RPMI8226 (cell line): Measurements from ENCODE around the gene TTLL11.
"Not testable (repeated sequence)": the region's sequence is repeated elsewhere in the genome, so short reads cannot be mapped to it uniquely, and the experiment has no call there.

Experiments used
- DNase-seq: peaks from one replicate; pipeline ENCODE4 v3.0.0-alpha.2; 2015

The TTLL11 gene

DNA sequence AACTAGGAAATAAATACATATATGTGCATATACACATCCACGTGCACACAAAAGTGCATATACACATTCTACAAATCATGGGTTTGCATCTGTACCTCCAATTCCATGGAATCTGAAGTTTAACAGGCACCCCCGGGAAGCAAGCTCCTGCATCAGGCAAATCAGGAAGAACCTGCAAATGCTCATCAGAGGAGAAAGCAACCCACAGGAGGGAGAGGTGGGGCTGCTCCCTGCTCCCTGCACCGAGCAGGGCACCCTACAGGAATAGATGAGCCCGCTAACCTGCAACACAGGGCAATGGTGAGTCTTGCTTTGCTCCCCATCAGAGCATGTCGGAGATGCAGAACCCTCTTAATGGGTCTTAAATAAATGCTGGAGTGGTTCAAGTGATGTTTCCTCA lies 290.4 kb downstream of the TTLL11 start:
- DNase-seq, result no peak

DNA sequence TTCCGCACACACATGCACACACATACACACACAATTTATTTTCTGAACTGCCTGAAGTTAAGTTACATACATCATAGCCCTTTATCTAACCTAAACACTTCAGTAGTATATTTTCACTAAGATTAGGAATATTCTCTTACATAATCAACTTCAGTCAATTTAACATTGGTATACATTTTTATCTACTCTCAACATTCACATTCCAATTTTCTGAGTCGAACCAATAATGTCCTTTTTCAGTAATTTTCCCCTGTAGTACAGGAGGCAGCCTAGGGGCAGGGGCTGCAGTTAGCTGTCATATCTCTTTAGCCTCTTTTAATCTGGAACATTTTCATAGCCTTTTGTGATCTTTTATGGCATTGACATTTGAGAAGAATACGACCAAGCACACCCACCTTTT lies 291.5 kb downstream of the TTLL11 start:
- DNase-seq, result no peak

DNA sequence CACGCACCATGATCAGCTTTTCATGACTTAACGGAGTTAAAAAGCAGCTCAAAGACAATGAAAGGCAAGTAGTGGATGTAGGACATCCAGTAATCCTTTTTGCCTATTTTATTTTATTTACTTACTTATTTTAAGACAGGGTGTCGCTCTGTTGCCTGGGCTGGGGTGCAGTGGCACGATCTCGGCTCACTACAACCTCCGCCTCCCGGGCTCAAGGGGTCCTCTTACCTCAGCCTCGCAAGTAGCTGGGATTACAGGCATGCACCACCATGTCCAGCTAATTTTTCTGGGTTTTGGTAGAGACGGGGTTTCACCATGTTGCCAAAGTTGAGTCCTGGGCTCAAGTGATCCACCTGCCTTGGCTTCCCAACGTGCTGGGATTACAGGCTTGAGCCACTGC lies 292.7 kb downstream of the TTLL11 start:
- DNase-seq, result no peak

DNA sequence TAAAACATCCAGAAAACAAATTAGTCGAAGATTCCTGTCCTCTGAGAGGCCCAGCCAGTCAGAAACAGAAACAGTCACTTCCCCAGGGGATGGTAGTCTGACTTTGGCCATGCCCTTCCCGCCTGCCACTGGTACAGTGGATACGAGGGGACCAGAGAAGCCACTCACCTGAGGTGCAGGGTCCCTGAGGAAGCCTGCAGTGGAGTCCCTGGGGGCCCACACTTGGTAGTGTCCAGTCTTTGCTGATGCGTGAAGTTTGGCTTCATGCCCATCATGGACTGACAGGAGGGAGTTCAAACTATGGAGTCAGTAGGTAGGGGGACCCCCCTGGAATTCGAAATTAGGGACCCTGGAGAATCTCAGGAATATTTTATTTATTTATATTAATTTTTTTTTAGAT lies 294.2 kb downstream of the TTLL11 start:
- no peak for DNase-seq

DNA sequence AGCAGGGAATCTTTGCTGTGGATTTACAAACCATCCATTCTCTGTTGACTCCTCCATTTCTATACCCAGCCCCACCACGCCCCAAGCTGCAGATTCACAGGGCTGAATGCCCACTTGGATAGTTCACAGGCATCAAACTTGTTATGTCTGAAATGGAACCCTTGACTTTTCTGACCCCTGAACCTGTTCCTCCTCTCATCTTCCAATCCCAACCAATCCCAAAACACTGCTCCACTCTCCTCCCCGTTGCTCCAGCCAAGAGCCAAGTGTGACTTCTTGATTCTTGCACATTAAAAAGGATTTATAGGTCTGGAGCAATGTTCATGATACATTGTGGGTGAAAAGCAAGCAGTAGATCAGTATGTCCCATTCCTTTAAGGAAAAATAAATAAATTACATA lies 296.0 kb downstream of the TTLL11 start:
- no peak for DNase-seq

DNA sequence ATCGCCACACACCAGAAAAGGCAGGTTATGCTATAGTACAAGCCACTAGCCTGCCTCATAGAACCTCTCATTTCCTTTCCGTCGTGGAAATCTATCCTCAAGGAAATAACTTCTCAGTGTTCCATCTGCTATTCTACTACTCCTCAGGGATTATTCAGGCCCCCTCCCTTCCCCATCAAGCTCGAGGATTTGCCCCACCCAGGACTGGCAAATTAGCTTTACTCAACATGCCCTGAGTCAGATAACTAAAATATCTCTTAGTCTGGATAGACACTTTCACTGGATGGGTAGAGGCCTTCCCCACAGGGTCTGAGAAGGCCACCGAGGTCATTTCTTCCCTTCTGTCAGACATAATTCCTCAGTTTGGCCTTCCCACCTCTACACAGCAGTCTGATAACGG lies 298.8 kb downstream of the TTLL11 start:
- not testable (repeated sequence) for DNase-seq

DNA sequence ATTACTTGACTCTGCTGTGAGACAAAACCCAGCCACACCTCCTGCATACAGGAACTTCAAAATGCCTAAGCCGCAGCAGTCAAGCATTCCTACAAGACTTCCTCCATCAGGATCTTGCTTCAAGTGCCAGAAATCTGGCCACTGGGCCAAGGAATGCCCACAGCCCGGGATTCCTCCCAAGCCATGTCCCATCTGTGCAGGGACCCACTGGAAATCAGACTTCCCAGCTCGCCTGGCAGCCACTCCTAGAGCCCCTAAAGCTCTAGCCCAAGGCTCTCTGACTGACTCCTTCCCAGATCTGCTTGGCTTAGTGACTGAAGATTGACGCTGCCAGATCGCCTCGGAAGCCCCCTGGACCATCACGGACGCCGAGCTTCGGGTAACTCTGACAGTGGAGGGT lies 300.6 kb downstream of the TTLL11 start:
- DNase-seq, result not testable (repeated sequence)

DNA sequence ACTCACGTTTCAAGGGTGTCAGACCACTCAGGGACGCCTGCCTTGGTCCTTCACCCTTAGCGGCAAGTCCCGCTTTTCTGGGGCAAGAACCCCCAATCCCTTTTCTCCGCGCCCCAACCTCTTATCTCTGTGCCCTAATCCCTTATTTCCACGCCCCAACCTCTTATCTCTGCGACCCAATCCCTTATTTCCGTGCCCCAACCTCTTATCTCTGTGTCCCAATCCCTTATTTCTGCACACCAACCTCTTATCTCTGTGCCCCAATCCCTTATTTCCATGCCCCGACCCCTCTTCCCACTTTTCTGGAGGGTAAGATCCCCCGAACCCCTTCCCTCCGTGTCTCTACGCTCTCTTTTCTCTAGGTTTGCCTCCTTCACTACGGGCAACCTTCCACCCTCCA lies 302.3 kb downstream of the TTLL11 start:
- DNase-seq, result no peak

DNA sequence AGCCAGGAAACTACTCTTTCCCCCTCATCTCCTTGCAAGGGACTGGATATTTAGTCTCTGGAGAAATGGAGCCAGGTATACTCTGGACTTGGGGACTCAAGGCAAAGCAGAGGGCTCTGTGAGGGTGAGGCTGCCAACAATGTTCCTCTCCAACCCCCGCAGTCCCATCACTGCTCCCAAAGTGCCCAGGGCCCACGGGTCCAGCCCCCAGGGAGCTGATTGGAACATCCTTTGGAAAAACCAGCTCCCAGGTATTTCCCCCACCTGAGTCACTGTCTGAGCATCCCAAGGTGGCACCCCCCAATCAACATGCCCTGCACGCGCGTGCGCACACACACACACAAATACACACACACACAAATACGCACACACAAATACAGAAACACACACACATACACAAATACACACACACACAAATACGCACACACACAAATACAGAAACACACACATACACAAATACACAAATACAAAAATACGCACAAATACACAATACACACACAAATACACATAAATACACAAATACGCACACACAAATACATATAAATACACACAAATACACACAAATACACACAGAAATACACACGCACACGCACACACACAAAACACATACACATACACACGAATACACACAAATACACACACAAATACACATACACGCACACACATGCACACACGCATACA lies 304.3 kb downstream of the TTLL11 start:
- no peak for DNase-seq

DNA sequence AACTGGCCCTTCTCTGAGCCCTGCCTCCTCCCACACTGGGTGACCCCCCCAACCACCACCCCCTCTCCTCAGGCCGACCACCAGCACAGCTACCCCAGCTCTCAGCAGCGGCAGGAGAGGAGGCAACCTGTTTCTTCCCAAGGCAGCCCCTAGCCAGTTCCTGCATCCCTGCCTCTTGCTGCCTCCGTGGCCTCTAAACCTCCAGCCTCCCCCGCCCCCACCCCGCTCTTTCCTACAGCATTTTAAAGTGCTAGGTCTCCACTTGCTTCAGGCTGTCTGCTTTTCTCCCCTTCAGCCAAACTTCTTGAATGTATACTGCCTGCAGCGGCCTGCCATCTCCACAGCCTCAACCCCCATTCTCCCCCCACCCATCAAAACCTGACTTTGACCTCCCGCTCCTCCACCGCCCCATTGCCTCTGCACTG lies 306.1 kb downstream of the TTLL11 start:
- no peak for DNase-seq

DNA sequence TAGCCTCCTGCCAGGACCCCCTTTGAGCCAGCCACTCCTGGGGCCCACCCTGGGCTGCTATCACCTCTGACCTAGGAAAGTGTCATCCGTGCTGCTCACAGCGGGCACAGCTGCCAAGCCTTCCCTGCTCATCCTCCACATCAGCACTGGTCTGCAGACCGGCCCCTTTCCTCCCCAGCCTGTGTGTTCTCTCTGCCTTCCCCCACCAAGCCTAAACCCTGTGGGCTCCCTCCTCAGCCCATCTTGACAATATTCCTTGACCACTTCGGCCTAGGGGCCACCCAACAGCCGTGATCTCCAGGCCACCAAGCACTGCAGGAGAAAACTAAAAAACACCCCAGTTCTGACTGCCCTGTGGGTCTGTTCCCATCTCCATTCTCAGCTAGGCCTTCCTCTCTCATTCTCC lies 306.6 kb downstream of the TTLL11 start:
- DNase-seq, result no peak

DNA sequence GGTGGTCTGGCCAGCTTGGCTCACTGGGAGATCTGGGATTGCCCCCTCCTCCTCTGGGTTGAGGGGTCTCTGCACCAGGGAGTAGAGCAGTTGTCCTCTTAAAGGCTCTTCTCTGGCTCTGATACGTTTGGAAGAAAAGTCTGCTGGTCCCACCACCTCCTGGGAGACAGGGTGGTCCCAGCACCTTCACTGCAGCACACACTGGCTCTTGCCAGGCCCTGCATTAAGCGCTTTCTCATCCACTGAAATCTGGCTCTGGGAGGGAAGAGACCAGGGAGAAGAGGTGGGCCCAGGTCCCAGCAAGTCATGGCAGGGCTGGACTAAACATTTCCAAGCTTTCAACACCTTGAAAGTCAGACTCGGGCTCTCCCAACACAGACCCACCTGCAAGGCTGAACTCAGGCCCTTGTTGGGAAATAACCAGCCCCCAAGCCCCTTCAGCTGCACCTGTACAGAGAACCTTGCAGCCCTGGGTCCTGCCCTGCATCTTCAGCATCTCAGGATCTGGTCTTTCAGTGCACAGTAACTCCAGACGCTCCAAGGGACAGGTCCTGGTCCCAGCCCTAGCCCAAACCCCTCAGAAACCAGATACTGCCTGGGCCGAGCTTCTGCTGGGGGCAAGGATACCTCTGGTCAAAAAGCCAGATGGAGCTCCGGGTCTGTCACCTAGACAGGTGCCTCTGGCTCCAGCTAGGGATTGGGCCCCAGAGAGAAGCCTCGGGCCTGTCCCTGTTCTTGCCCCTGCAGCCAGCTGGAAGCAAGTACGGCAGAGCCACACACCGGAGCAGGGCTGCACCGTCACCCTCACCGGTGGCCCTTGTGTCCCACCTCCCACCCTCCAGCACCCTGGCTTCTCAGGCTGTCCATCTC lies 307.2 kb downstream of the TTLL11 start:
- DNase-seq, result no peak

DNA sequence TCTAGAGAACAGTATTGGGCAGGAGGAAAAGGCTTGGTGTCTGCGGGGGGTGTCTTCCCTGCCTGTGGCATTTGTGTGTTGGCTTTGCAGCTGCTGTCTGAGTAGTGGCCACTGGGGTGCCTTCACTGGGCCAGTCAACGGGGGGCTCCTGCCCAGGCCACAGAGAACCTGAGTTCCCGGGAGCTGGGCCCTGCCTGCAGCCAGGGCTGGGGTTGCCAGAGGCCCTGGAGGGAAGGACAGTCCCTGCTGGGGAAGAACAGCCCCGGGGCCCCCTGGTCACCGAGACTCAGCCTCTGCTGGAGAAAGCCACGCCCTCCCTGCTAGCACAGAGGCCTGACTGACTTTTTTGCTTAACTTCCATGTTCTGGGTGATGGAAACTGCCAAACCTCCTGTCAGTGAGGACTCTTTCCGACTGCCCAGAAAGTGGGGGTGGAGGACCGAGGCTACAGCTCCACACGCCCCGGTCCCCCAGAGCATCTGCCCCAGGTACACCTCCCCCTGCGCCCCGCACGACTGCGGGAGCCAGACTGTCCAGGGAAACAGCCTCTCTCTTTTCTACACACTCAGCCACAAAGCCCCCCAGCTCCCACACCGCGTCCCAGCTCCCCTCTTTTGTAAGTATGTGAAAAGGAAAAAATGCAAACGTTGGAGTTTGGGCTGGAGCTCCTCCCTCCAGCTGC lies 308.2 kb downstream of the TTLL11 start:
- no peak for DNase-seq

DNA sequence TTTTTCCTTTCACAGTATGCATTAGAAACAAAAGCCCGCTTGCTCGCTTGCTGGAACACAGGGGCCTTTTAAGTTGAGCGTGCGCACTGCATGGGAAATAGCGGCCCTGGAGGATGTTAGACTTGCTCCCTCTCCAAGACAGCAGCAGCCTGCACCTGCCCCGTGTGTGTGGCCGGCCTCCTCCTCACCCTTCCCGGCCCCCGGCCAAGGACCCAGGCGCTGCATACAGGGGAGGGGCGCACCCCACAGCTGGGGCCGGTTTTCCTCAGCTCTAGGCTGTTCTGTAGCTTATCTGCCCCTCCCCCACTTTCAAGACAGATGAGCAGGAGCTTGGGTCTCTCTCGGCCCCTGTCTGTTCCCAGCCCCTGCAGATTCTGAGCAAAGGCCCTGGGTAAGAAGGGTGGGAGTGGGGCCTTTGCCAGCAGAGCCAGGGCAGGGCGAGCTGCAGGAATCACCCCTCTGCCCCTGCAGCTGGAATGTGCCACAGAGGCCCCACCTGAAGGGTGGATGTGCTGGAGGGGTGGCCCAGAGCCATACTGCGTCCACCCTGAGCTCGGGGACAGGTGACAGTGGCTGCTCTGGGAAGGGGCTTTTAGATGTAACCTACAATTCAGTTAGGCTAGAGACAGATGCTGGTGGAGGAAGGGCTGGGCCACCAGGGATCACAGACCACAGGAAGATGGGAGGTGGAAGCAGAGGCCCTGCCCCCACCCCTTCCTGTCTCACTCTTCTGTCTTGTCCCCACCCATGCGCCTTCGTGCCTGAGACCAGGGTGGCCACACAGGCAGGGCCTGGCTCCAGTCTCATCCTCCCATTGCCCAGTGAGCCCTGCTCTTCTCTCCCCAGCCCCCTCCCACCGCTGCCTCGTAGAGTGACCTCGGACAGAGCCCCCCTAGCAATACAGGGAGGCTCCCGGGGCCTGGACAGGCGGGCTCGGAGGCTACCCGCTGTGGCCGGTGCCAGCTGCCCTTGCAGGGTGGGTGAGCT lies 309.3 kb downstream of the TTLL11 start:
- DNase-seq, result no peak

DNA sequence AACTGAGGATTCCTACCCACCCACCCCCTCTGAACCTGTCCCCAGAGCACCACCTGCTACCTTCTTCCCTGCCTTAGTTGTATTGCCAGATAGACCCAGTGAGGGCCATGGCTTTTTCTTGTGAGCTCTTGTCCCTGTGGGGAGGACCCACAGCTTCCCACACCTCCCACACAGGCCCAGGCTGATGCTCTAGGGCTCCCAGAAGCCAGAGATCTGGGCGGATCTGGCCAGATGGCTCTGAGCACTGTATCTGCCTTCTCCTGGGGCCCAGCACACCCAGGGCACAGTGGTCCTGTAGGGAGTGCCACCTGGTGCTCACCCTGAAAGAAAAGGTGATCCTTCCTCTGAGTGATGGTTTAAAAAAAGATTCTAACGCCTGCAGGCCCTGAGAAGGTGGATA lies 310.0 kb downstream of the TTLL11 start:
- no peak for DNase-seq

DNA sequence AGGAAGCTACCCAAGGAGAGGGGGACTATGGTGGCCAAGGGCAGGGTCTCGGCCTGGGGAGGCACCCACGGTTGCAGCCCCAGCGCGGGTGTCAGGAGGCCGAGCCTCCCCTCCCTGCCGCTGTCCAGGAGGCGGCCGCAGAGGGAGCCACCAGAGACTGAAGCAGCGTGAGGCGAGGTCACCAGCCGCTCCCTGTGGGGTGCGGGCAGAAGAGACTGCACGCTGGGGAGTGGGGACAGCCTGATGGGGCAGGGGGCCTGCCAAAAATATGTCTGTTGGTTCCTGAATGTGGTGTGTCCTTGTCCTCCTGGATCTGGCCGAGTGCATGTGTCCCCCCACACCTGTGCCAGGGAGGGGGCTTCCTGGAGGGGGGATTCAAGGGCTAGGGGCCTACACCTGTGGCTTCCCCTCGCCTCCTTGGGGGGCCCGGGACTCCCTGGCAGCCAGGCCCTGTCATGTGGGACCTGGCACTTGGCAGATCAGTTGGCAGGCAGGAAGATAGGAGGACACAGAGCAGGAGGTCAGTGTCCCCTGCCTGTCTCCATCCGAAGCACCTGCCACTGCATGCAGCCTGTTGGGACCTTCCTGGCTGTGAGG lies 310.5 kb downstream of the TTLL11 start:
- DNase-seq, result no peak

DNA sequence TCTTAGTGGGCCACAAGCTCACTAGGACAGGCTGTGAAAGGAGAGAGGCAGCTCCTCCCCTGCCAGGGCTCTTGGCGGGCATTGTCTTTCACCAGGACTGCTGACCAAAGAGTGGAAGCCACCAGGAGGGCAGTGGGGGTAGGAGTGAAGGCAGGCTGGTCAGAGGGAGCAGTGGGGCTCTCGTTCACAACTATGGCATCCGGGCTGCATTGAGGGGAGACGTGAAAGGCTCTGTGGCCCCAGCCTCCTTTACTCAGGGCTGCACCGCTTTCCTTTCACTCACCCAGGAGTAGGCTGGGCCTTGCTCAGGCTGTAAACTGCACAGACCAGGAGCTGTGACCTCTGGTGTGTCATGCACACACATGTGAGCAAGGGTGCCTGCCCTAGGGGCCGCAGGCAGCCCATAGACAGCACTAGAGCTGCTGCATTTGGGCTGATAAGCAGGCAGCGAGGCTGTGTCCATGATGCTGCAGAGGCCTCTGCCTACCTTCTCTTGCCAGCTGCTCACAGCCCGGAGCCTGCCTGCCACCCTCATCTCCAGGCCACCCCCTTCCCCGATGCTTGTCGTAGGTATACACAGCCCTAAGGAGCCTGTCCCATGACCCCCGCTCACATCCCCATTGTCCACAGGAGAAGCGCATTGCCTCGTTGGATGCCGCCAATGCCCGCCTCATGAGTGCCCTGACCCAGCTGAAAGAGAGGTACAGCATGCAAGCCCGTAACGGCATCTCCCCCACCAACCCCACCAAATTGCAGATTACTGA lies 311.2 kb downstream of the TTLL11 start:
- DNase-seq, result no peak

DNA sequence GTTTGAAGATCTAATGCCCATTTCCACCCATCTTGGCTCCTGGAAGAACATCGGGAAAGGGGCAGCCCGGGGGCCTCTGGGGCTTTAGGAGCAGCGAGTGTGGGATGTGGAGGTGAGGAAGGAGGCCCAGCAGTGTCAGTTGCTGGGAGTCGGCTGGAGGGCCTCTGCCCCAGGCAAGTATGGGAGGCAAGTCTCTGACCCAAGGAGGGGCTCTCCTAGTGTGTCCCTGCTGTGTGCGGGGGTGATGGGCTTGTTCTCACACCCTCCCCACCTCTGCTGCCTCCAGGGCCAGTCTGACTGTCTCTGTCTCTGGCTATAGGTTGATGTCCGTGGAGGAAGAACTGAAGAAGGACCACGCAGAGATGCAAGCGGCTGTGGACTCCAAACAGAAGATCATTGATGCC lies 312.0 kb downstream of the TTLL11 start:
- DNase-seq, result no peak

DNA sequence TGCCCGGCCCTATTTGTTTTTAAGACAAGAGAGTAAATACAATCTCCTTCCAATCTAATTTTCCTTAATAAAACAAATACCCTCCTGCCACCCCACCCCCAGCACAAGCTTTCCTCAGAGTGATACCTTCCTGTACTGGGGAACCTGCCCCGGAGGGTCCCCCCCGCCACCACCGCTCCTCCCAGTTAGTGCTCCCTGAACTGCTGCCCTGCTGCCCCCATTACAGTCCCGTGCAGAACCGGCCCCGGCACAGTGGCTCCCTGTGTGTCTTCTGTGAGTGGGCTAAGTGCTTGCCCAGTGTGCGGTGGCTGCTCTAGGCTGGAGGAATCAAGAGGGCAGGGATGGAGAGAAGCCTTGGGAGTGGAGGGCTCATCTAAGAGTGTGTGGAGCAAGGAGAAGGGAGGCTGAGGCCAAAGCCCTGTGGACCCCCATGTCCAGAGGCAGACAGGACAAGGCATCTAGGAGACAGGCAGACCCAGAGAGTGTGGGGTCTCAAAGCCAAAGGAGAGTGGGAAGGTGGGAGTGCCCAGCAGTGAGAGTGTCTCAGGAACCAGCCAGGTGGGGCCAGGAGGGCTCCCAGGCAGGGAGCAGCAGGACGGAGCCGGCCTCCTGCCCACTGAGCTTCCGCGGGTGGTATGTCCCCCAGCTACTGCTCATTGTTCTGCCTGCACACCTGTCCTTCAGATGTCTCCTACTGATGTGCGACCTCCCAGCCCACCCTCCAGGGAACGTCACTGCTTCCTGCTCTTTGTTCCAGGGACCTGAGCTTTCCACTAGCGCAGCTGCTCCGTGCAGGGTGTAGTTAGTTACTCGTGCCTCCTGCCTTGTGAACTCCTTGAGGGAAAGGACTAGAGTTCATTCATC lies 312.7 kb downstream of the TTLL11 start:
- no peak for DNase-seq

DNA sequence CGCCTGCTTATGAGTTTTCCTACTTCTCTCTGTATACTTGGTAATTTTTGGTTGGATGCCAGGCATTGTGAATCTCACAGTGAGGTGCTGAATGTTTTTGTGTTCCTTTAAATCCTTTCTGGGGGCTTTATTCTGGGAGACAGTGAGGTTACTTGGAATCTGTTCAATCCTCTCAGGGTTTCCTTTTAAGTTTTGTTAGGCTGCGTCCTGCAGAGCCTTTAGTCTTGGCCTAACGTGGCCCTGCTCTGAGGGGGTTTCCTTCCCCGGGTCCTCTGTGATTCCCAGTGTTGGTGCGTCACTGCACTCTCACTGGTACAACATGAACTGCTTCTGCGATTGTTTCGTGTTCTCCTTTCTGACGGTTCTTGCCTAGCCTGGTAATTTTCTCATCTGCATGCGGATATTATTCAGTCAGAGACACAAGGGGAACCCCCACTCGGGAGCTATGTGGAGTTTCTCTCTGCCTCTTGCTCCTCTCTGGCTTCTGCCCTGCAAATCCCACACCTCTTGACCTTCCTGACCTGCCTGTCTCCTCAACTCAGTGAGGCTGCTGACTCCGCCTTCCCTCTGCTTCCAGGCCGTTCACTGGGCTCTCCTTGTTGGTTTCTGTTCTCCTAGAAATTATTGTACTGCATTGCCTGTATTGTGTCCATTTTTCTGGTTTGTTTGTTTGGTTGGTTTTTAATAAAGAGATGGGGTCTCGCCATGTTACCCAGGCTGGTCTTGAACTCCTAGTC lies 313.6 kb downstream of the TTLL11 start:
- DNase-seq, result no peak
